A549 (cell line): ENCODE data around the gene SYT13.

ENCODE experiments used
- CHD4 ChIP-seq: fragments of 200-600 bp; sonication (generic); IDR thresholded peaks from 2 replicates; pipeline ENCODE4 v1.6.1; 2016; ENCODE audit warnings: antibody characterized with exemption, mild to moderate bottlenecking, borderline replicate concordance
- CTCF ChIP-seq: fragments of >200 bp; sonication (Bioruptor Twin); formaldehyde crosslinking; IDR thresholded peaks from 3 replicates; pipeline ENCODE4 v1.5.1; 2016
- ESRRA ChIP-seq: fragments of 150-350 bp; IDR thresholded peaks from 2 replicates; pipeline ENCODE4 v1.6.1; 2014; ENCODE audit warnings: mild to moderate bottlenecking, low read length, borderline replicate concordance
- MAFK ChIP-seq: fragments of 450-650 bp; IDR thresholded peaks from 2 replicates; pipeline ENCODE4 v1.6.1; 2014; ENCODE audit not compliant: partially characterized antibody
- MAX ChIP-seq: IDR thresholded peaks from 2 replicates; pipeline ENCODE4 v1.6.1; 2012
- POLR2A ChIP-seq: IDR thresholded peaks from 2 replicates; pipeline ENCODE4 v1.6.1; 2012; ENCODE audit warnings: mild to moderate bottlenecking, low read length
- RFX5 ChIP-seq: fragments of 450-650 bp; IDR thresholded peaks from 2 replicates; pipeline ENCODE4 v1.7.1; 2014; ENCODE audit warnings: antibody characterized with exemption, mild to moderate bottlenecking, moderate library complexity
- SMC3 ChIP-seq: fragments of >200 bp; sonication (Bioruptor Twin); formaldehyde crosslinking; IDR thresholded peaks from 3 replicates; pipeline ENCODE4 v1.6.1; 2018; ENCODE audit warnings: inconsistent platforms
- ZFP36 ChIP-seq: fragments of 450-650 bp; IDR thresholded peaks from 2 replicates; pipeline ENCODE4 v1.6.1; 2014; ENCODE audit warnings: borderline replicate concordance; ENCODE audit not compliant: partially characterized antibody

- no peak for TF ChIP-seq MAFK
- no peak for TF ChIP-seq POLR2A
- TF ChIP-seq CTCF: no peak
- no peak for TF ChIP-seq RFX5
- no peak for TF ChIP-seq ZFP36
- TF ChIP-seq SMC3: no peak
- no peak for TF ChIP-seq CHD4
- no peak for TF ChIP-seq MAX
- TF ChIP-seq ESRRA: no peak
Measured at GRCh38 chr11:45298718-45299117, 12.6 kb upstream of the SYT13 start.
